ENCODE measurements around the gene MOCS2. TPM values are rescaled to one million over a fixed set of nuclear protein-coding genes. Genes with fewer than 3 reads are reported as not detected.

The MOCS2 gene
- total and polyA plus RNA-seq, 2 donors from 2014 or later, result 52.2 to 168 TPM

DNA sequence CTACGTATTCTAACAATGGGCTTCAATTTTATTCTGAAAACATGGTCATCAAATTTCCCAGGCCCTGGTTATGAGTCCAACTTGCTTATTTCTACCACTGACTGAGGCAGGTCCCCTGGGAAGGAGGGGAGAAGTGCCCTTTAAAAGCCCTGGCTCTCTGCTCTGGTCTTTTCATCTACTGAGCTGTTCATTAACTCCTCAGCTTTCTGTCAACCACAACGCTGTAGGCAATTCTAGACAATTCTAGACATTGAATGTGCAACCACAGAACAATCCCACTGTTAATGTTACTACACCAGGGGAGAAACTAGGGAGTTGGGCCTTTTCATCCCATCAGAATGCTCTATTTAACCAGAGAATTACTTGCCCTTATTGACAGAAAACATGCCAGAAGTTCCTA, 10.0 kb downstream of the MOCS2 start:
- Histone ChIP-seq H3K36me3 (ENCODE audit: control insufficient read depth in 2 of 3, insufficient read depth in 3 of 3, low read length in 3 of 3) (peaks cover 6 to 31% (median 13%) of the 10 kb centered on the region in 3 donors), H3K27me3 (ENCODE audit: control insufficient read depth, insufficient read depth, low read length) (no peaks in the 10 kb centered on the region)

GRCh38 chr5:53095931-53096525, 13.5 kb downstream of the MOCS2 start:
- Histone ChIP-seq H3K9me3 (ENCODE audit: control insufficient read depth in 2 of 3, insufficient read depth in 1 of 3, low read length in 3 of 3) (no peaks in the 10 kb centered on the region), H3K4me1 (ENCODE audit: control insufficient read depth in 2 of 3, insufficient read depth in 2 of 3, low read depth in 1 of 3, low read length in 3 of 3) (peaks cover 3 to 16% (median 6%) of the 10 kb centered on the region in 3 donors), H3K27ac (ENCODE audit: low read depth in 2 of 2, low read length in 2 of 2) (no peak overlapping the region), H3K9ac (ENCODE audit: low read length in 3 of 3) (no peak overlapping the region), H3K36me3 (ENCODE audit: control insufficient read depth in 2 of 3, insufficient read depth in 3 of 3, low read length in 3 of 3) (peaks cover 6 to 28% (median 9%) of the 10 kb centered on the region in 3 donors), H3K27me3 (ENCODE audit: control insufficient read depth, insufficient read depth, low read length) (no peaks in the 10 kb centered on the region), H3K4me3 (ENCODE audit: low read length in 3 of 3) (no peak overlapping the region)
- intact Hi-C loops (cut with DNase I), result loop anchor here (10.0 kb wide), 1 partner anchor 141 kb away; no protein-coding TSS in a partner anchor
- DNase-seq (peak in 4 of 5 donors; percentile 64 to 78 (median 74)), FAIRE-seq (peak; percentile 95)
- TF ChIP-seq, protein P1, sequence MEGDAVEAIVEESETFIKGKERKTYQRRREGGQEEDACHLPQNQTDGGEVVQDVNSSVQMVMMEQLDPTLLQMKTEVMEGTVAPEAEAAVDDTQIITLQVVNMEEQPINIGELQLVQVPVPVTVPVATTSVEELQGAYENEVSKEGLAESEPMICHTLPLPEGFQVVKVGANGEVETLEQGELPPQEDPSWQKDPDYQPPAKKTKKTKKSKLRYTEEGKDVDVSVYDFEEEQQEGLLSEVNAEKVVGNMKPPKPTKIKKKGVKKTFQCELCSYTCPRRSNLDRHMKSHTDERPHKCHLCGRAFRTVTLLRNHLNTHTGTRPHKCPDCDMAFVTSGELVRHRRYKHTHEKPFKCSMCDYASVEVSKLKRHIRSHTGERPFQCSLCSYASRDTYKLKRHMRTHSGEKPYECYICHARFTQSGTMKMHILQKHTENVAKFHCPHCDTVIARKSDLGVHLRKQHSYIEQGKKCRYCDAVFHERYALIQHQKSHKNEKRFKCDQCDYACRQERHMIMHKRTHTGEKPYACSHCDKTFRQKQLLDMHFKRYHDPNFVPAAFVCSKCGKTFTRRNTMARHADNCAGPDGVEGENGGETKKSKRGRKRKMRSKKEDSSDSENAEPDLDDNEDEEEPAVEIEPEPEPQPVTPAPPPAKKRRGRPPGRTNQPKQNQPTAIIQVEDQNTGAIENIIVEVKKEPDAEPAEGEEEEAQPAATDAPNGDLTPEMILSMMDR (IDR thresholded peaks at IDR 0.05; ENCODE audit: borderline replicate concordance, extremely low read depth, insufficient read depth), result peak; percentile 91

More for the DNA sequence above, 10.0 kb downstream of the MOCS2 start:
- peak; percentile 13 for FAIRE-seq
- intact Hi-C loops (cut with DNase I), result loop anchor here (10.0 kb wide), 1 partner anchor 145 kb away; no protein-coding TSS in a partner anchor
- Histone ChIP-seq H3K4me3 (ENCODE audit: low read length in 3 of 3) (no peak overlapping the region), H3K27ac (ENCODE audit: low read depth in 2 of 2, low read length in 2 of 2) (peak overlapping the region; percentile 63 to 85), H3K4me1 (ENCODE audit: control insufficient read depth in 2 of 3, insufficient read depth in 2 of 3, low read depth in 1 of 3, low read length in 3 of 3) (peaks cover 3 to 18% (median 6%) of the 10 kb centered on the region in 3 donors), H3K9ac (ENCODE audit: low read length in 3 of 3) (peak overlapping the region in 2 of 3 donors; percentile 29), H3K9me3 (ENCODE audit: control insufficient read depth in 2 of 3, insufficient read depth in 1 of 3, low read length in 3 of 3) (no peaks in the 10 kb centered on the region)
- TF ChIP-seq, protein P1 (IDR thresholded peaks at IDR 0.05; ENCODE audit: borderline replicate concordance, extremely low read depth, insufficient read depth), result no peak
- peak in 2 of 5 donors; percentile 18 to 57 for DNase-seq

DNA sequence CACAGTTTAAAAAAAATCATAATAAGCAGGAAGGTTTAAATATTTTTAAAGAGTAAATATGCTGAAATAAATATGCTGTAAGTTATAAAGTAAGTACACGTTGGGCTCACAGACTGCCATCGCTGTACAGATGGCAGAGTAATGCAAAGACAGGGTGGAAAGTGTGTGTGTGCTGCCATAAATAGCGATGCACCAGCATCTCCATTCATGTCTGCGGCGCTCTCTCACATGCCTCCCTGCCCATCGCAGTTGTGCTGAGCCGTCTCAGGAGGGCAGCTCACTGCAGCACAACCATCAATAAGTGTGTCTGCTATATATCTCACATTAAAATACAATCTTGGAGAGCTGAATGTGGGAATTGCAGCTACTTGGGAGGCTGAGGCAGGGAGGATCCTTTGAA, 14.3 kb downstream of the MOCS2 start:
- Histone ChIP-seq H3K4me3 (ENCODE audit: low read length in 3 of 3) (no peak overlapping the region), H3K27ac (ENCODE audit: low read depth in 2 of 2, low read length in 2 of 2) (no peak overlapping the region), H3K9ac (ENCODE audit: low read length in 3 of 3) (no peak overlapping the region), H3K36me3 (ENCODE audit: control insufficient read depth in 2 of 3, insufficient read depth in 3 of 3, low read length in 3 of 3) (peaks cover 4 to 27% (median 6%) of the 10 kb centered on the region in 3 donors), H3K9me3 (ENCODE audit: control insufficient read depth in 2 of 3, insufficient read depth in 1 of 3, low read length in 3 of 3) (no peaks in the 10 kb centered on the region), H3K27me3 (ENCODE audit: control insufficient read depth, insufficient read depth, low read length) (no peaks in the 10 kb centered on the region), H3K4me1 (ENCODE audit: control insufficient read depth in 2 of 3, insufficient read depth in 2 of 3, low read depth in 1 of 3, low read length in 3 of 3) (peaks cover 3 to 13% (median 6%) of the 10 kb centered on the region in 3 donors)
- DNase-seq, result no peak
- TF ChIP-seq, protein P1 (IDR thresholded peaks at IDR 0.05; ENCODE audit: borderline replicate concordance, extremely low read depth, insufficient read depth), result no peak
- FAIRE-seq, result no peak
- intact Hi-C loops (cut with DNase I), result loop anchor here (10.0 kb wide), 1 partner anchor 140 kb away; no protein-coding TSS in a partner anchor
